ENCODE measurements around the gene C19orf73. TPM values are rescaled to one million over a fixed set of nuclear protein-coding genes. Genes with fewer than 3 reads are reported as not detected.

Gene C19orf73
- total and polyA plus RNA-seq, 2 donors from 2014 or later, result 0.82 to 3.9 TPM

DNA sequence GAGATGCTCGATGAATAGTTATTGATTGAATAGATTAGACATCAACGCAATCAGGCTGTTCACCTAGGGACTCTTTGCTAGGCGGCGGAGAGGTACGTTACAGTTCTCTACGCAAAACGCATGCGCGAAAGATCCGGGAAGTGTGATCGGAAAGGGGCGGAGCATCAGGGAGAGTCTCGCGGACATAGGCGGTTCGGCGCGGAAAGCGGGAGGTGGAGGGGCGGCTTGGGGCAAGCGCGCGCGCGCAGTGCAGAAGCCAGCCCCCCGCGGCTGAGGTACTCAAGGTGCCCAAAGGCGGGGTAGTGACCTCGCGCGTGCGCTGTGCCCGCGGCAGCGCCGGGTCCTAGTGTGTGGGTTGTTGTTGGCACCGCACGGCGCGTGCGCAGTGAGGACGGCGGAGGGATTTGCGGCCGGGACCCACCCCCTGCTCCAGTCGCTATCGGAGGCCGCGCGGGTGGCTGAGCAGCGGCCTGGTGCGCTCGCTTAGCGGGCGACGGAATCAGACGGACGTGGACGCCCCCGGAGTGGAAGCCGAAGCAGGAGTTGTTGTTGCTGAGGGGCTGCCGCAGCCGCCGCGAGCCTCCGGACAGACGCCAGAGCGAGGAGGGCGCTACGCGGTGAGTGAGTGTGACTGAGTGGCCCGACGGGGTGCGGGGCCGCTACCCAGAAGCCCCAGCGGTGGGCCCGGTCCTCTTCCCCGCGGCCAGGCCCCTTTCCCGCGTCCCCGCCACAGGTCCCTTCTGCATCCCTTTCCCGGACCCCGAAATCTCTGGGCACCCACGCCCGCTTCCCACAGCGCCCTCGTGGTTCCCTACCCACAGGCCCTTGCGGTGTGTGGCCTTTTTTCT lies 33.7 kb downstream of the C19orf73 start, which contains the start of gene SNRNP70:
Gene SNRNP70 (plus strand): TSS at position 432 of the 848 bp plus-strand sequence. CDS start 964 bp downstream, outside the sequence.
- H3K4me3 ChIP-seq (ENCODE audit: low read length in 3 of 3), result peak within 1 kb of the TSS; percentile 79 to 99 (median 95)
- TF ChIP-seq, protein P1, sequence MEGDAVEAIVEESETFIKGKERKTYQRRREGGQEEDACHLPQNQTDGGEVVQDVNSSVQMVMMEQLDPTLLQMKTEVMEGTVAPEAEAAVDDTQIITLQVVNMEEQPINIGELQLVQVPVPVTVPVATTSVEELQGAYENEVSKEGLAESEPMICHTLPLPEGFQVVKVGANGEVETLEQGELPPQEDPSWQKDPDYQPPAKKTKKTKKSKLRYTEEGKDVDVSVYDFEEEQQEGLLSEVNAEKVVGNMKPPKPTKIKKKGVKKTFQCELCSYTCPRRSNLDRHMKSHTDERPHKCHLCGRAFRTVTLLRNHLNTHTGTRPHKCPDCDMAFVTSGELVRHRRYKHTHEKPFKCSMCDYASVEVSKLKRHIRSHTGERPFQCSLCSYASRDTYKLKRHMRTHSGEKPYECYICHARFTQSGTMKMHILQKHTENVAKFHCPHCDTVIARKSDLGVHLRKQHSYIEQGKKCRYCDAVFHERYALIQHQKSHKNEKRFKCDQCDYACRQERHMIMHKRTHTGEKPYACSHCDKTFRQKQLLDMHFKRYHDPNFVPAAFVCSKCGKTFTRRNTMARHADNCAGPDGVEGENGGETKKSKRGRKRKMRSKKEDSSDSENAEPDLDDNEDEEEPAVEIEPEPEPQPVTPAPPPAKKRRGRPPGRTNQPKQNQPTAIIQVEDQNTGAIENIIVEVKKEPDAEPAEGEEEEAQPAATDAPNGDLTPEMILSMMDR (IDR thresholded peaks at IDR 0.05; ENCODE audit: borderline replicate concordance, extremely low read depth, insufficient read depth), result no peak
- peaks cover 0 to 13% (median 10%) of the 10 kb centered on the region in 3 donors for H3K4me1 ChIP-seq (ENCODE audit: control insufficient read depth in 2 of 3, insufficient read depth in 2 of 3, low read depth in 1 of 3, low read length in 3 of 3)
- H3K27ac ChIP-seq (ENCODE audit: low read depth in 2 of 2, low read length in 2 of 2), result peak within 1 kb of the TSS; percentile 91 to 92
- DNase-seq, result peak; percentile 100
- H3K36me3 ChIP-seq (ENCODE audit: control insufficient read depth in 2 of 3, insufficient read depth in 3 of 3, low read length in 3 of 3), result peaks cover 2 to 3% (median 2%) of the 10 kb centered on the region in 3 donors
- intact Hi-C loops (cut with DNase I), result no loop called here
- FAIRE-seq, result peak; percentile 59
- no peaks in the 10 kb centered on the region for H3K9me3 ChIP-seq (ENCODE audit: control insufficient read depth in 2 of 3, insufficient read depth in 1 of 3, low read length in 3 of 3)
- H3K27me3 ChIP-seq (ENCODE audit: control insufficient read depth, insufficient read depth, low read length), result no peaks in the 10 kb centered on the region
- H3K9ac ChIP-seq (ENCODE audit: low read length in 3 of 3), result peak within 1 kb of the TSS; percentile 83 to 97 (median 84)

DNA sequence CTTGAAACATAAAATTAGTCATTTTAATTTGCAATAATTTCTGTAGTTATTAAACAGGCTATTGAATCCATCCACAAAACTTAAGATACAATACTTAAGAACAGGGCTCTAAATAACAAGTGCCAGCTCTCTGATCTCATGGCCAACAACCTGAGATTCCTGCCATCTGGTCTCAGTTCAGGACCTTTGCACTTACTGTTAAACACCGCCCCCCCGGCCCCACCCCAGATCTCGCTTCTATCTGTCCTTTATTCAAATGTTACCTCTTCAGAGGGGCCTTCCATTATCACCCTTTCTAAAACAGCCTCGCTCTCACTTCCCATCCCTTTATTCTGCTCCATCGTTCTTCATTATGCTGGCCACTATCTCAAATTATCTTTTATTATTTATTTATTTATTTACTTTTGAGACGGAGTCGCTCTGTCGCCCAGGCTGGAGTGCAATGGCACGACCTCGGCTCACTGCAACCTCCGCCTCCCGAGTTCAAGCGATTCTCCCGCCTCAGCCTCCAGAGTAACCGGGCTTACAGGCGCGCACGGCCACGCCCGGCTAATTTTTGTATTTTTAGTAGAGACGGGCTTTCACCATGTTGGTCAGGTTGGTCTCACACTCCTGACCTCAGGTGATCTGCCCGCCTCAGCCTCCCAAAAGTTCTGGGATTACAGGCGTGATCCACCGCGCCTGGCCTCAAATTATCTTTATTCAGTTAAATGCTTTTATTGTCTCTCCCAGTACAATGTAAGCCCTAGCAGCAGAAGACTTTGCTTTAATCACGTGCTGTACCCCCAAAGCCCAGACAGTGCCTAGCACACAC lies 34.5 kb downstream of the C19orf73 start:
- intact Hi-C loops (cut with DNase I), result no loop called here
- H3K4me3 ChIP-seq (ENCODE audit: low read length in 3 of 3), result peak overlapping the region; percentile 76 to 95 (median 79)
- FAIRE-seq (no peak), DNase-seq (no peak)
- H3K9me3 ChIP-seq (ENCODE audit: control insufficient read depth in 2 of 3, insufficient read depth in 1 of 3, low read length in 3 of 3), result no peaks in the 10 kb centered on the region
- peaks cover 0 to 13% (median 10%) of the 10 kb centered on the region in 3 donors for H3K4me1 ChIP-seq (ENCODE audit: control insufficient read depth in 2 of 3, insufficient read depth in 2 of 3, low read depth in 1 of 3, low read length in 3 of 3)
- H3K36me3 ChIP-seq (ENCODE audit: control insufficient read depth in 2 of 3, insufficient read depth in 3 of 3, low read length in 3 of 3), result peaks cover 0 to 3% (median 0%) of the 10 kb centered on the region in 3 donors
- peak overlapping the region in 2 of 3 donors; percentile 34 to 84 for H3K9ac ChIP-seq (ENCODE audit: low read length in 3 of 3)
- H3K27me3 ChIP-seq (ENCODE audit: control insufficient read depth, insufficient read depth, low read length), result no peaks in the 10 kb centered on the region
- TF ChIP-seq, protein P1 (IDR thresholded peaks at IDR 0.05; ENCODE audit: borderline replicate concordance, extremely low read depth, insufficient read depth), result no peak
- H3K27ac ChIP-seq (ENCODE audit: low read depth in 2 of 2, low read length in 2 of 2), result peak overlapping the region; percentile 91 to 92

DNA sequence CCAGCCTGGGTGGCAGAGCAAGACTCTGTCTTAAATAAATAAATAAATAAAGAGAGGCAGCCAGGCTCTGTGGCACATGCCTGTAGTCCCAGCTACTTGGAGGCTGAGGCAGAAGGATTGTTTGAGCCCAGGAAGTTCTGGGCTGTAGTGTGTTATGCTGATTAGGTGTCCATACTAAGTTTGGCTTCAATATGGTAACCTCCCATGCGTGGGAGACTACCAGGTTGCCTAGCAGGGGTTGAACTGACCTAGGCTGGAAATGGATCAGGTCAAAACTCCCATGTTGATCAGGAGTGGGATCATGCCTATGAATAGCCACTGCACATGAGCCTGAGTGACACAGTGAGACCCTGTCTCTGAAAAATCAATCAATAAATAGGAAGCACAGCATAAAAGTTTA lies 37.7 kb downstream of the C19orf73 start:
- no peak overlapping the region for H3K9ac ChIP-seq (ENCODE audit: low read length in 3 of 3)
- H3K36me3 ChIP-seq (ENCODE audit: control insufficient read depth in 2 of 3, insufficient read depth in 3 of 3, low read length in 3 of 3), result no peaks in the 10 kb centered on the region
- H3K4me3 ChIP-seq (ENCODE audit: low read length in 3 of 3), result no peak overlapping the region
- no peaks in the 10 kb centered on the region for H3K27me3 ChIP-seq (ENCODE audit: control insufficient read depth, insufficient read depth, low read length)
- DNase-seq (no peak), FAIRE-seq (no peak)
- H3K4me1 ChIP-seq (ENCODE audit: control insufficient read depth in 2 of 3, insufficient read depth in 2 of 3, low read depth in 1 of 3, low read length in 3 of 3), result peaks cover 0 to 4% (median 2%) of the 10 kb centered on the region in 3 donors
- H3K27ac ChIP-seq (ENCODE audit: low read depth in 2 of 2, low read length in 2 of 2), result no peak overlapping the region
- intact Hi-C loops (cut with DNase I), result no loop called here
- TF ChIP-seq, protein P1 (IDR thresholded peaks at IDR 0.05; ENCODE audit: borderline replicate concordance, extremely low read depth, insufficient read depth), result no peak
- H3K9me3 ChIP-seq (ENCODE audit: control insufficient read depth in 2 of 3, insufficient read depth in 1 of 3, low read length in 3 of 3), result no peaks in the 10 kb centered on the region
